H1 (cell line): ENCODE data around the gene ZNF629. TPM values are rescaled to one million over a fixed set of nuclear protein-coding genes. Genes with fewer than 3 reads are reported as not detected.

Source experiments
- CTCF ChIA-PET: fragments of 300-600 bp; sonication (Branson Sonifier 250); formaldehyde crosslinking; loops from one replicate; lab custom pipeline; 2021; ENCODE audit not compliant: partially characterized antibody; lab: Charles Lee
- POLR2A ChIA-PET: fragments of 300-600 bp; sonication (Branson Sonifier 250); formaldehyde crosslinking; loops from one replicate; lab custom pipeline; 2021; ENCODE audit warnings: inconsistent platforms; ENCODE audit not compliant: partially characterized antibody; lab: Charles Lee
- DNase-seq, 2 experiments: peaks; one replicate each; pipeline versions ENCODE4 v3.0.0 to v3.0.0-alpha.2; 2010 to 2022; ENCODE audit warnings: low spot score in 2 of 2, low read depth in 1 of 2, mixed read lengths in 1 of 2
- FAIRE-seq: peaks from 2 replicates; lab custom pipeline; 2011; peaks lifted over from hg19 to GRCh38; lab: Jason Lieb, UNC
- H2AFZ ChIP-seq: 2 replicates; pipeline ENCODE4 v1.8.1; 2012; ENCODE audit warnings: low read length, inconsistent platforms
- H2AK5ac ChIP-seq: 2 replicates; pipeline ENCODE4 v1.6.1; 2013; ENCODE audit warnings: low read depth, low read length
- H2BK120ac ChIP-seq: replicated peaks from 2 replicates; pipeline ENCODE3; 2013; ENCODE audit warnings: low read depth, low read length, inconsistent platforms
- H2BK12ac ChIP-seq: 2 replicates; pipeline ENCODE4 v1.6.1; 2013; ENCODE audit warnings: low read depth, low read length
- H2BK15ac ChIP-seq: 2 replicates; pipeline ENCODE4 v1.6.1; 2013; ENCODE audit warnings: low read length
- H2BK20ac ChIP-seq: 2 replicates; pipeline ENCODE4 v1.6.1; 2013; ENCODE audit warnings: low read length
- H2BK5ac ChIP-seq: 2 replicates; pipeline ENCODE4 v1.6.1; 2013; ENCODE audit warnings: low read depth, low read length
- H3K14ac ChIP-seq: 2 replicates; pipeline ENCODE4 v1.6.1; 2013; ENCODE audit warnings: inconsistent platforms; ENCODE audit not compliant: insufficient read length
- H3K18ac ChIP-seq: 2 replicates; pipeline ENCODE4 v1.6.1; 2013; ENCODE audit warnings: low read length; ENCODE audit errors: extremely low read depth
- H3K23ac ChIP-seq: 2 replicates; pipeline ENCODE4 v1.6.1; 2013; ENCODE audit warnings: inconsistent platforms; ENCODE audit not compliant: insufficient read length
- H3K23me2 ChIP-seq: 2 replicates; pipeline ENCODE4 v1.6.1; 2013; ENCODE audit warnings: low read depth, low read length
- H3K27ac ChIP-seq: 2 replicates; pipeline ENCODE4 v1.6.1; 2011; ENCODE audit warnings: low read depth, low read length, inconsistent platforms
- H3K27me3 ChIP-seq, 4 experiments: replicated peaks in 1 of 4; 1 replicate in 1 of 4; 2 replicates in 3 of 4; pipeline versions ENCODE4 v1.6.1 to v1.8.1; 2011 to 2013; ENCODE audit warnings: low read length in 3 of 4, mild to moderate bottlenecking in 3 of 4, inconsistent platforms in 2 of 4, mixed read lengths in 2 of 4, moderate library complexity in 1 of 4; ENCODE audit not compliant: control insufficient read depth in 3 of 4, insufficient read depth in 3 of 4; ENCODE audit errors: extremely low read depth in 1 of 4
- H3K36me3 ChIP-seq, 4 experiments: 2 replicates each; pipeline versions ENCODE4 v1.6.1 to v1.8.1; 2011 to 2013; ENCODE audit warnings: mild to moderate bottlenecking in 4 of 4, low read length in 3 of 4, moderate library complexity in 2 of 4, control low read depth in 1 of 4, inconsistent platforms in 1 of 4; ENCODE audit not compliant: insufficient read depth in 4 of 4, control insufficient read depth in 2 of 4
- H3K4ac ChIP-seq: replicated peaks from 2 replicates; pipeline ENCODE3; 2013; ENCODE audit warnings: low read length, low read depth, mixed read lengths, inconsistent platforms; ENCODE audit not compliant: insufficient read length
- H3K4me1 ChIP-seq, 4 experiments: replicated peaks in 1 of 4; 1 replicate in 1 of 4; 2 replicates in 3 of 4; pipeline versions ENCODE4 v1.6.1 to v1.8.1; 2011 to 2013; ENCODE audit warnings: low read length in 3 of 4, inconsistent platforms in 2 of 4, mixed read lengths in 1 of 4; ENCODE audit not compliant: insufficient read depth in 4 of 4, control insufficient read depth in 3 of 4
- H3K4me2 ChIP-seq, 2 experiments: 2 replicates each; pipeline versions ENCODE4 v1.6.1 to v1.8.1; 2011 to 2013; ENCODE audit warnings: low read depth in 2 of 2, low read length in 2 of 2, control low read depth in 1 of 2, inconsistent platforms in 1 of 2, mild to moderate bottlenecking in 1 of 2; ENCODE audit not compliant: insufficient read depth in 1 of 2
- H3K4me3 ChIP-seq, 4 experiments: fragments of 200-600, 300-600 bp in 1 of 4; sonication (generic), shearing (Covaris generic), sonication (Bioruptor Twin) in 1 of 4; 2 replicates each; pipeline versions ENCODE4 v1.5.1 to v1.8.1; 2011 to 2016; ENCODE audit warnings: low read length in 4 of 4, low read depth in 3 of 4, control low read depth in 2 of 4, inconsistent platforms in 2 of 4, mild to moderate bottlenecking in 2 of 4, mixed read lengths in 1 of 4, moderate library complexity in 1 of 4; ENCODE audit not compliant: insufficient read depth in 2 of 4; ENCODE audit errors: extremely low read depth in 1 of 4
- H3K56ac ChIP-seq: replicated peaks from 2 replicates; pipeline ENCODE3; 2013; ENCODE audit warnings: low read depth, mild to moderate bottlenecking, mixed read lengths, low read length, inconsistent platforms; ENCODE audit not compliant: insufficient read length
- H3K79me1 ChIP-seq: 2 replicates; pipeline ENCODE4 v1.6.1; 2013; ENCODE audit warnings: low read depth, low read length, control low read depth
- H3K79me2 ChIP-seq, 2 experiments: 2 replicates each; pipeline versions ENCODE4 v1.6.1 to v1.8.1; 2012 to 2013; ENCODE audit warnings: low read length in 2 of 2, mild to moderate bottlenecking in 2 of 2, inconsistent platforms in 1 of 2; ENCODE audit not compliant: insufficient read depth in 2 of 2, control insufficient read depth in 1 of 2
- H3K9ac ChIP-seq, 4 experiments: replicated peaks in 1 of 4; 1 replicate in 1 of 4; 2 replicates in 3 of 4; pipeline versions ENCODE4 v1.6.1 to v1.8.1; 2011 to 2013; ENCODE audit warnings: low read depth in 3 of 4, low read length in 3 of 4, control low read depth in 2 of 4, mild to moderate bottlenecking in 2 of 4, moderate library complexity in 2 of 4, inconsistent platforms in 1 of 4; ENCODE audit errors: extremely low read depth in 1 of 4
- H3K9me3 ChIP-seq, 2 experiments: 2 replicates each; pipeline versions ENCODE4 v1.6.1 to v1.8.1; 2012 to 2013; ENCODE audit warnings: mild to moderate bottlenecking in 2 of 2, moderate library complexity in 2 of 2, control low read depth in 1 of 2, inconsistent platforms in 1 of 2, low read depth in 1 of 2, low read length in 1 of 2, mixed read lengths in 1 of 2; ENCODE audit not compliant: insufficient read depth in 2 of 2
- H4K20me1 ChIP-seq, 2 experiments: replicated peaks in 1 of 2; 2 replicates each; pipeline versions ENCODE3 to v1.8.1; 2011 to 2013; ENCODE audit warnings: inconsistent platforms in 2 of 2, low read length in 2 of 2, mild to moderate bottlenecking in 1 of 2; ENCODE audit not compliant: insufficient read depth in 2 of 2, control insufficient read depth in 1 of 2
- H4K5ac ChIP-seq: 2 replicates; pipeline ENCODE4 v1.6.1; 2013; ENCODE audit warnings: low read length, low read depth, mixed read lengths, inconsistent platforms; ENCODE audit not compliant: insufficient read length
- H4K8ac ChIP-seq: 2 replicates; pipeline ENCODE4 v1.8.0; 2013; ENCODE audit warnings: mild to moderate bottlenecking, moderate library complexity, low read length, inconsistent platforms; ENCODE audit not compliant: insufficient read depth; ENCODE audit errors: extremely low read depth
- H4K91ac ChIP-seq: replicated peaks from 2 replicates; pipeline ENCODE3; 2013; ENCODE audit warnings: low read length, mixed read lengths, inconsistent platforms; ENCODE audit not compliant: insufficient read length
- E2F6 ChIP-seq: IDR thresholded peaks from 2 replicates; pipeline ENCODE4 v1.6.1; 2012; ENCODE audit warnings: inconsistent platforms
- MAFK ChIP-seq: IDR thresholded peaks from 2 replicates; pipeline ENCODE4 v1.6.1; 2012; ENCODE audit warnings: low read depth, mild to moderate bottlenecking, improper control_type of control experiment, low read length
- PHF8 ChIP-seq: fragments of 200-600 bp; sonication (generic); conservative IDR thresholded peaks from 2 replicates; pipeline ENCODE4 v1.7.1; 2012; ENCODE audit warnings: low read depth, mild to moderate bottlenecking, inconsistent platforms, low read length, moderate library complexity
- POLR2A ChIP-seq, 2 experiments: IDR thresholded peaks; 1 replicate in 1 of 2; 2 replicates in 1 of 2; pipeline ENCODE4 v1.6.1; 2011; ENCODE audit warnings: low read depth in 2 of 2, low read length in 2 of 2, mild to moderate bottlenecking in 2 of 2; ENCODE audit errors: control extremely low read depth in 1 of 2
- SIX5 ChIP-seq: IDR thresholded peaks from 2 replicates; pipeline ENCODE4 v1.6.1; 2011; ENCODE audit warnings: mild to moderate bottlenecking, low read depth, low read length
- SP2 ChIP-seq: IDR thresholded peaks from 2 replicates; pipeline ENCODE4 v1.6.1; 2012; ENCODE audit warnings: mild to moderate bottlenecking, low read length, inconsistent platforms
- USF2 ChIP-seq: IDR thresholded peaks from 2 replicates; pipeline ENCODE4 v1.6.1; 2011; ENCODE audit warnings: low read length, improper control_type of control experiment
- WGBS, 2 experiments: shearing (Covaris generic) in 1 of 2; methylation state at CpG; one replicate each; pipeline versions ENCODE4 v1.1.6 to v1.1.7; 2013 to 2015; ENCODE audit warnings: low lambda C conversion rate in 2 of 2, mixed read lengths in 2 of 2, inconsistent platforms in 1 of 2, low coverage in 1 of 2, missing lambda C conversion rate in 1 of 2; ENCODE audit not compliant: insufficient replicate concordance in 2 of 2, insufficient coverage in 1 of 2, insufficient read length in 1 of 2; ENCODE audit errors: extremely low coverage in 1 of 2, missing lambda C conversion rate in 1 of 2; 5-methylcytosine and 5-hydroxymethylcytosine counted together
- polyA plus RNA-seq, 7 experiments: library from polyadenylated mRNA; depleted of rRNA in 3 of 7; stranded (reverse) in 5 of 7; unstranded in 2 of 7; fragments of >200 nt in 5 of 7; fragments of 200-250 nt in 2 of 7; gene quantifications; 1 replicate in 5 of 7; 2 replicates in 1 of 7; 4 replicates in 1 of 7; pipeline versions ENCODE4 v1.2.1 to v1.2.3, GENCODE V29; 2011 to 2013; ENCODE audit warnings: missing spikeins in 2 of 7, mixed read lengths in 2 of 7
- total RNA-seq: library from RNA; stranded (reverse); fragmentation: NEBNext Ultra II Directional; extraction: Animal tissue kit (Norgen Biotek cat#: 25700); gene quantifications from 2 replicates; pipeline ENCODE4 v1.2.1, GENCODE V29; 2021

The ZNF629 gene
- total and polyA plus RNA-seq, 2 of the 8 experiments (the other 6 are each of a cell fraction or from before 2014, with no cell fraction given) = 11.0 to 19.5 TPM

GRCh38 chr16:30780021-30780420, 7.0 kb downstream of the ZNF629 start:
- Histone ChIP-seq H2AFZ (no peak overlapping the region), H2AK5ac (no peak overlapping the region), H2BK5ac (no peak overlapping the region), H3K56ac (no peak overlapping the region), H3K79me2 (peaks cover 0 to 2% of the 10 kb centered on the region in 2 experiments; a peak in 2 of 4 replicates), H3K9me3 (no peaks in the 10 kb centered on the region), H3K4me1 (peaks cover 0 to 11% (median 3%) of the 10 kb centered on the region in 4 experiments; a peak in 5 of 7 replicates), H3K4me3 (no peak overlapping the region), H2BK15ac (no peak overlapping the region), H2BK12ac (no peak overlapping the region), H3K27me3 (no peaks in the 10 kb centered on the region; a peak in 1 of 7 replicates), H3K4ac (no peak overlapping the region), H3K36me3 (peaks cover 11 to 25% (median 17%) of the 10 kb centered on the region in 4 experiments; a peak in 6 of 8 replicates), H3K9ac (no peak overlapping the region), H4K20me1 (peaks cover 0 to 9% of the 10 kb centered on the region in 2 experiments), H3K4me2 (no peak overlapping the region), H3K79me1 (no peaks in the 10 kb centered on the region; the same call in none of the 2 replicates), H3K27ac (no peak overlapping the region), H3K14ac (no peak overlapping the region), H2BK120ac (no peak overlapping the region), H3K18ac (no peak overlapping the region), H4K91ac (no peak overlapping the region), H2BK20ac (no peak overlapping the region), H4K5ac (no peak overlapping the region), H3K23ac (no peak overlapping the region), H4K8ac (no peak overlapping the region), H3K23me2 (peaks cover 4% of the 10 kb centered on the region; the same call in 1 of the 2 replicates)
- DNase-seq (no peak), FAIRE-seq (no peak)
- ChIA-PET CTCF (interaction anchor here (0.9 to 1.0 kb wide), 2 partner anchors 13 to 120 kb away, joined by 3 read pairs; no protein-coding TSS in a partner anchor), POLR2A (interaction anchor here (0.9 to 2.6 kb wide), 7 partner anchors 9 to 26 kb away, joined by 3 to 9 read pairs (median 4); no protein-coding TSS in a partner anchor)
- TF ChIP-seq MAFK = no peak
- peak in 1 of 2 experiments; percentile 33; a peak in 1 of 3 replicates for TF ChIP-seq POLR2A (IDR thresholded peaks at IDR 0.05; ENCODE audit: control extremely low read depth in 1 of 2, low read depth in 2 of 2, low read length in 2 of 2)
- no peak for TF ChIP-seq SIX5
- TF ChIP-seq E2F6 = no peak
- TF ChIP-seq SP2 = no peak
- TF ChIP-seq USF2 = no peak
- TF ChIP-seq PHF8 = no peak
- WGBS, 2 experiments = 95% methylated on average over 3 of the region's 3 CpGs; no CpG with 5 or more reads in 1 of the 2 experiments
